Liver (tissue), 3 donors: Measurements from ENCODE around the gene PLD2.

Source experiments
- EGR1 ChIP-seq, 2 donors: IDR thresholded peaks; 2 replicates each; pipeline ENCODE4 v1.6.1; 2016 to 2018; ENCODE audit warnings: antibody characterized with exemption in 2 of 2, low read depth in 2 of 2
- SP1 ChIP-seq: IDR thresholded peaks from 2 replicates; pipeline ENCODE4 v1.6.1; 2018; ENCODE audit warnings: antibody characterized with exemption, mild to moderate bottlenecking
- TAF1 ChIP-seq: conservative IDR thresholded peaks from 2 replicates; pipeline ENCODE4 v1.6.1; 2016; ENCODE audit warnings: antibody characterized with exemption, mild to moderate bottlenecking
- TF ChIP-seq, protein P1 (sequence below): fragments of 150-350 bp; IDR thresholded peaks from 2 replicates; pipeline ENCODE4 v1.5.1; 2017; ENCODE audit warnings: improper control_type of control experiment, low read depth, low read length; ENCODE audit not compliant: missing input control
- TF ChIP-seq, protein P2 (sequence below): IDR thresholded peaks from 2 replicates; pipeline ENCODE4 v1.6.1; 2016; ENCODE audit warnings: antibody characterized with exemption, mild to moderate bottlenecking
- TF ChIP-seq, protein P3 (sequence below): IDR thresholded peaks from 2 replicates; pipeline ENCODE4 v1.6.1; 2016; ENCODE audit warnings: antibody characterized with exemption
- donor health status: healthy.
- donor health status: healthy.

DNA sequence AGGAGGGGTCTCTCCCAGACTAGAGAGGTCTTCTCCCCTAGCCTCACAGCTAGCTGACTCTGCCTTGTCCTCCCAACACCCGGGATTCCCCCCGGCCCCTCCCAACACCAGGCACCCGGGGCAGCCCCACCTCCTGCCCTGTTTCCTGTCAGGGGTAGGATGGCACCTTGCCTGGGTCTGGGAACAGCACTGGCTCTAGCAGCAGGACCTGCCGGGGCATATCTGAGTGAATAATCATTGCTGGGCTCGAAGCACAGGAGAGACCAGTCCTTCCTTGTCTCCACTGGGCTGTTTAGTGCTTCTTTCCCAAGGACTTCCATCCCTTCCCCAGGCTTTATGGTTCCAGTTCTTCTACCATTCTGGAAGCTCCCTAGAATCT is 51.9 kb downstream of the PLD2 start:
- TF ChIP-seq TAF1 (no peak), EGR1 (IDR thresholded peaks at IDR 0.05; ENCODE audit: low read depth in 2 of 2) (no peak), SP1 (no peak)
- TF ChIP-seq, protein P1, sequence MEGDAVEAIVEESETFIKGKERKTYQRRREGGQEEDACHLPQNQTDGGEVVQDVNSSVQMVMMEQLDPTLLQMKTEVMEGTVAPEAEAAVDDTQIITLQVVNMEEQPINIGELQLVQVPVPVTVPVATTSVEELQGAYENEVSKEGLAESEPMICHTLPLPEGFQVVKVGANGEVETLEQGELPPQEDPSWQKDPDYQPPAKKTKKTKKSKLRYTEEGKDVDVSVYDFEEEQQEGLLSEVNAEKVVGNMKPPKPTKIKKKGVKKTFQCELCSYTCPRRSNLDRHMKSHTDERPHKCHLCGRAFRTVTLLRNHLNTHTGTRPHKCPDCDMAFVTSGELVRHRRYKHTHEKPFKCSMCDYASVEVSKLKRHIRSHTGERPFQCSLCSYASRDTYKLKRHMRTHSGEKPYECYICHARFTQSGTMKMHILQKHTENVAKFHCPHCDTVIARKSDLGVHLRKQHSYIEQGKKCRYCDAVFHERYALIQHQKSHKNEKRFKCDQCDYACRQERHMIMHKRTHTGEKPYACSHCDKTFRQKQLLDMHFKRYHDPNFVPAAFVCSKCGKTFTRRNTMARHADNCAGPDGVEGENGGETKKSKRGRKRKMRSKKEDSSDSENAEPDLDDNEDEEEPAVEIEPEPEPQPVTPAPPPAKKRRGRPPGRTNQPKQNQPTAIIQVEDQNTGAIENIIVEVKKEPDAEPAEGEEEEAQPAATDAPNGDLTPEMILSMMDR, result no peak
- TF ChIP-seq, protein P2, sequence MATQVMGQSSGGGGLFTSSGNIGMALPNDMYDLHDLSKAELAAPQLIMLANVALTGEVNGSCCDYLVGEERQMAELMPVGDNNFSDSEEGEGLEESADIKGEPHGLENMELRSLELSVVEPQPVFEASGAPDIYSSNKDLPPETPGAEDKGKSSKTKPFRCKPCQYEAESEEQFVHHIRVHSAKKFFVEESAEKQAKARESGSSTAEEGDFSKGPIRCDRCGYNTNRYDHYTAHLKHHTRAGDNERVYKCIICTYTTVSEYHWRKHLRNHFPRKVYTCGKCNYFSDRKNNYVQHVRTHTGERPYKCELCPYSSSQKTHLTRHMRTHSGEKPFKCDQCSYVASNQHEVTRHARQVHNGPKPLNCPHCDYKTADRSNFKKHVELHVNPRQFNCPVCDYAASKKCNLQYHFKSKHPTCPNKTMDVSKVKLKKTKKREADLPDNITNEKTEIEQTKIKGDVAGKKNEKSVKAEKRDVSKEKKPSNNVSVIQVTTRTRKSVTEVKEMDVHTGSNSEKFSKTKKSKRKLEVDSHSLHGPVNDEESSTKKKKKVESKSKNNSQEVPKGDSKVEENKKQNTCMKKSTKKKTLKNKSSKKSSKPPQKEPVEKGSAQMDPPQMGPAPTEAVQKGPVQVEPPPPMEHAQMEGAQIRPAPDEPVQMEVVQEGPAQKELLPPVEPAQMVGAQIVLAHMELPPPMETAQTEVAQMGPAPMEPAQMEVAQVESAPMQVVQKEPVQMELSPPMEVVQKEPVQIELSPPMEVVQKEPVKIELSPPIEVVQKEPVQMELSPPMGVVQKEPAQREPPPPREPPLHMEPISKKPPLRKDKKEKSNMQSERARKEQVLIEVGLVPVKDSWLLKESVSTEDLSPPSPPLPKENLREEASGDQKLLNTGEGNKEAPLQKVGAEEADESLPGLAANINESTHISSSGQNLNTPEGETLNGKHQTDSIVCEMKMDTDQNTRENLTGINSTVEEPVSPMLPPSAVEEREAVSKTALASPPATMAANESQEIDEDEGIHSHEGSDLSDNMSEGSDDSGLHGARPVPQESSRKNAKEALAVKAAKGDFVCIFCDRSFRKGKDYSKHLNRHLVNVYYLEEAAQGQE, result no peak
- TF ChIP-seq, protein P3, sequence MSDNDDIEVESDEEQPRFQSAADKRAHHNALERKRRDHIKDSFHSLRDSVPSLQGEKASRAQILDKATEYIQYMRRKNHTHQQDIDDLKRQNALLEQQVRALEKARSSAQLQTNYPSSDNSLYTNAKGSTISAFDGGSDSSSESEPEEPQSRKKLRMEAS, result no peak
